Measurements from ENCODE around the gene GSDME. TPM values are rescaled to one million over a fixed set of nuclear protein-coding genes. Genes with fewer than 3 reads are reported as not detected.
"Not testable (repeated sequence)": the region's sequence is repeated elsewhere in the genome, so short reads cannot be mapped to it uniquely, and the experiment has no call there.

GSDME gene
- total RNA-seq, 1 donor from 2014 or later: 63.7 TPM

GRCh38 chr7:24799506-24799905 lies 42.2 kb upstream of the GSDME start:
- peaks cover 10% of the 10 kb centered on the region for H3K36me3 ChIP-seq (ENCODE audit: control insufficient read depth, insufficient read depth, low read length)
- no peaks in the 10 kb centered on the region for H3K27me3 ChIP-seq (ENCODE audit: control insufficient read depth, insufficient read depth, low read length)
- H3K4me3 ChIP-seq (ENCODE audit: low read depth, low read length): no peak overlapping the region
- no peak for TF ChIP-seq CTCF (IDR thresholded peaks at IDR 0.05; ENCODE audit: insufficient read depth, low read length, severe bottlenecking)
- DNase-seq (ENCODE audit: low read depth): no peak
- no peak for FAIRE-seq

- DNase-seq (ENCODE audit: low read depth): no peak
- no peaks in the 10 kb centered on the region for H3K27me3 ChIP-seq (ENCODE audit: control insufficient read depth, insufficient read depth, low read length)
- no peak for TF ChIP-seq CTCF (IDR thresholded peaks at IDR 0.05; ENCODE audit: insufficient read depth, low read length, severe bottlenecking)
- no peak for FAIRE-seq
- no peak overlapping the region for H3K4me3 ChIP-seq (ENCODE audit: low read depth, low read length)
- H3K36me3 ChIP-seq (ENCODE audit: control insufficient read depth, insufficient read depth, low read length): peaks cover 5% of the 10 kb centered on the region
Measured at GRCh38 chr7:24798261-24798660, 41.0 kb upstream of the GSDME start.

GRCh38 chr7:24797270-24797669 lies 40.0 kb upstream of the GSDME start:
- DNase-seq (ENCODE audit: low read depth) (no peak), FAIRE-seq (no peak)
- no peak for TF ChIP-seq CTCF (IDR thresholded peaks at IDR 0.05; ENCODE audit: insufficient read depth, low read length, severe bottlenecking)
- no peaks in the 10 kb centered on the region for H3K27me3 ChIP-seq (ENCODE audit: control insufficient read depth, insufficient read depth, low read length)
- H3K4me3 ChIP-seq (ENCODE audit: low read depth, low read length): no peak overlapping the region
- peaks cover 2% of the 10 kb centered on the region for H3K36me3 ChIP-seq (ENCODE audit: control insufficient read depth, insufficient read depth, low read length)

GRCh38 chr7:24795407-24795767 lies 38.1 kb upstream of the GSDME start:
- no peak overlapping the region for H3K4me3 ChIP-seq (ENCODE audit: low read depth, low read length)
- TF ChIP-seq CTCF (IDR thresholded peaks at IDR 0.05; ENCODE audit: insufficient read depth, low read length, severe bottlenecking): no peak
- H3K36me3 ChIP-seq (ENCODE audit: control insufficient read depth, insufficient read depth, low read length): no peaks in the 10 kb centered on the region
- no peaks in the 10 kb centered on the region for H3K27me3 ChIP-seq (ENCODE audit: control insufficient read depth, insufficient read depth, low read length)
- no peak for FAIRE-seq
- DNase-seq (ENCODE audit: low read depth): no peak

GRCh38 chr7:24794751-24795406 lies 37.6 kb upstream of the GSDME start:
- not testable (repeated sequence) for H3K36me3 ChIP-seq (ENCODE audit: control insufficient read depth, insufficient read depth, low read length); DNase-seq (ENCODE audit: low read depth); H3K4me3 ChIP-seq (ENCODE audit: low read depth, low read length); FAIRE-seq; H3K27me3 ChIP-seq (ENCODE audit: control insufficient read depth, insufficient read depth, low read length)

GRCh38 chr7:24793982-24794648 lies 36.9 kb upstream of the GSDME start:
- no peak for TF ChIP-seq CTCF (IDR thresholded peaks at IDR 0.05; ENCODE audit: insufficient read depth, low read length, severe bottlenecking)
- Histone ChIP-seq H3K27me3 (ENCODE audit: control insufficient read depth, insufficient read depth, low read length) (no peaks in the 10 kb centered on the region), H3K36me3 (ENCODE audit: control insufficient read depth, insufficient read depth, low read length) (no peaks in the 10 kb centered on the region), H3K4me3 (ENCODE audit: low read depth, low read length) (no peak overlapping the region)
- DNase-seq (ENCODE audit: low read depth): no peak
- no peak for FAIRE-seq

All from bronchial epithelial cell (primary cell).